Memory B cell (primary cell): Measurements from ENCODE around the gene TTLL9.

Experiments
- ATAC-seq: fragments of 150-1000 bp; cut with Tn5 transposase; 2 replicates; pipeline ENCODE4 v1.10.0; 2021; ENCODE audit warnings: low read depth, mild to moderate bottlenecking, moderate library complexity
- DNase-seq, 2 donors: peaks; one replicate each; pipeline ENCODE4 v3.0.0; 2022; ENCODE audit warnings: low spot score in 2 of 2
- H3K27ac Mint-ChIP-seq: one replicate; pipeline ENCODE4 v1.8.0; 2022; ENCODE audit warnings: mild to moderate bottlenecking, moderate library complexity, mixed read lengths
- H3K27me3 Mint-ChIP-seq: one replicate; pipeline ENCODE4 v1.8.0; 2022; ENCODE audit warnings: mixed read lengths
- H3K36me3 Mint-ChIP-seq: one replicate; pipeline ENCODE4 v1.8.0; 2022; ENCODE audit warnings: mild to moderate bottlenecking, mixed read lengths
- H3K4me1 Mint-ChIP-seq: one replicate; pipeline ENCODE4 v1.8.0; 2022; ENCODE audit warnings: mixed read lengths
- H3K4me3 Mint-ChIP-seq: one replicate; pipeline ENCODE4 v1.8.0; 2022; ENCODE audit warnings: mild to moderate bottlenecking, moderate library complexity, mixed read lengths
- H3K9me3 Mint-ChIP-seq: one replicate; pipeline ENCODE4 v1.8.0; 2022; ENCODE audit warnings: mixed read lengths

TTLL9 gene

GRCh38 chr20:31872406-31872805 lies 2.0 kb downstream of the TTLL9 start:
- peaks cover 31% of the 10 kb centered on the region for H3K4me1 Mint-ChIP-seq
- ATAC-seq (no peak), DNase-seq (no peak)
- H3K36me3 Mint-ChIP-seq: peaks cover 4% of the 10 kb centered on the region
- H3K27me3 Mint-ChIP-seq: peaks cover 21% of the 10 kb centered on the region
- H3K27ac Mint-ChIP-seq: no peak overlapping the region
- no peaks in the 10 kb centered on the region for H3K9me3 Mint-ChIP-seq
- no peak overlapping the region for H3K4me3 Mint-ChIP-seq

DNA sequence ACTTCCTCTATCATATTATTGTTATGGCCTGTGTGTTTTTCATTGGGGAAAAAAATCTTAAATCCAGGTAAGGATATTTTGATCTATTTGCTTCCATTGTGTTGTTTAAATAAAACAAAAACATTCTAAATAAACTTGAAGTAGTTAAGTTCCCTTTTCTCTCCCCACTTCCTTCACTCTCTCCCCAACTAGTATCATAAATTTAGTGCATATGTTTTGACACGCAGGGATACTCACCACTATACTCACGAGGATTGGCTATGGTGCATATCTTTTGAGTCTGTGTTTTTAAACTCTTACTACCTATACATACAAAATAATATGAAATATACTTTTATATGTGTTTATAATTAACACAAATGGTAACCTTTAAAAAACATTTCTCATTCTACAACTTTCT lies 5.2 kb downstream of the TTLL9 start:
- Mint-ChIP-seq H3K27ac (no peak overlapping the region), H3K27me3 (peaks cover 6% of the 10 kb centered on the region), H3K4me3 (no peak overlapping the region), H3K4me1 (peaks cover 14% of the 10 kb centered on the region), H3K36me3 (no peaks in the 10 kb centered on the region), H3K9me3 (no peaks in the 10 kb centered on the region)
- DNase-seq (no peak), ATAC-seq (no peak)

DNA sequence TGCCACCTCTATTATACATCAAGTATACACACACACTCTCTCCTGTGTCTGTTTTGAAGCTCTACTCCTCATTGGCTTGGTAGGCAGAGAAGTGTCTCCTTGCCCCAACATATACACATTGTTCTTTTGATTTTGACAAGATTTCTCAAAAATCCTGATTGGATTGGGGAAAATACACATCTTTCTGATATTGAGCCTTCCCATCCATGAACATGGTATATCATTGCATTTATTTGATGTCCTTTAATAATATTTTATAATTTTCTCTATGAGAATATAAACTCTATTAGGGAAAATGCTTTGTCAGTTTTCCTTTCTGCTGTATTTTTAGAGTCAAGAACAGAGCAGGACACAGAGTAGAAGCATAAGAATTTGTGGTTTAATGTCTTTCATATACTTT lies 7.2 kb downstream of the TTLL9 start:
- ATAC-seq (no peak), DNase-seq (no peak)
- H3K27me3 Mint-ChIP-seq: peaks cover under 1% of the 10 kb centered on the region

DNA sequence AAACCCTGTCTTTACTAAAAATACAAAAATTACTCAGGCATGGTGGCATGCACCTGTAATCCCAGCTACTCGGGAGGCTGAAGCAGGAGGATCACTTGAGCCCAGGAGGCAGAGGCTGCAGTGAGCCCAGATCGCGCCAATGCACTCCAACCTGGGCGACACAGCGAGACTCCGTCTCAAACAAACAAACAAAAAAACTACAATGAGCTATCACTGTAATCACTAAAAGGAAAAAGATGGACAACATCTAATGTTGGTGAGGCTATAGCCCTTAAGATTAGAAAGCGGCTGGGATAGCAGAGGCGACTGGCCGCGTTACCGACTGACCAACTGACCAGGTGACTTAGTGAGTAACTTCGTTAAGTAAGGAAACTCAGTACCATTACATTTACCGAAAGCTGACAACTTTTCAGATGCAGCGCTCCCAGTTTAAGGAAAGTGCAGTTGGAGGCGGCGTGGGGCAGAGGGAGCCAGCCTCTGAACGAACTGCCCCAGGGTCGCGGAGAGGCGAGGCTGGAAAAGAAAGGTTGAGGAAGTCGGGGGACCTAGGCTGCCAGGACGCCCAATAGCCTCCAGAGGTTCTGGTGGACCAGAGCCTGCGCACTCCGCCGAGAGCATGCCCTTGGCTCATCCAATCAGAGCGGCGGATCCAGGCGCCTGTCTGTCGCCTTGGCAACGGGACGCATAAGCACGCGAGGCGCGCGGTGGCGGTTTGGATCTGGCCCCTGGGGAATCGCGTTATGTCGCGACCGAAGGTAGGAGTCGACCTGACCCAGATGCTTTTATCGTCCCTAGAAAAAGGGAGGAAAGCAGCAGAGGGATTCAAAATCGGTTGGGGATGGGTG lies 8.9 kb downstream of the TTLL9 start:
- peak; percentile 90 for ATAC-seq
- Mint-ChIP-seq H3K36me3 (no peaks in the 10 kb centered on the region), H3K27me3 (no peaks in the 10 kb centered on the region), H3K9me3 (no peaks in the 10 kb centered on the region), H3K4me1 (peaks cover 6% of the 10 kb centered on the region), H3K4me3 (peak overlapping the region; percentile 90), H3K27ac (peak overlapping the region; percentile 85)
- DNase-seq: peak; percentile 75 to 77

More for the DNA sequence above, 7.2 kb downstream of the TTLL9 start:
- Mint-ChIP-seq H3K27ac (no peak overlapping the region), H3K4me3 (no peak overlapping the region), H3K9me3 (no peaks in the 10 kb centered on the region), H3K36me3 (no peaks in the 10 kb centered on the region), H3K4me1 (peaks cover 6% of the 10 kb centered on the region)

GRCh38 chr20:31881945-31882344 lies 11.5 kb downstream of the TTLL9 start:
- DNase-seq: no peak
- Mint-ChIP-seq H3K4me1 (peaks cover 2% of the 10 kb centered on the region), H3K36me3 (no peaks in the 10 kb centered on the region), H3K4me3 (no peak overlapping the region), H3K9me3 (no peaks in the 10 kb centered on the region), H3K27ac (no peak overlapping the region), H3K27me3 (peaks cover 2% of the 10 kb centered on the region)
- ATAC-seq: no peak

DNA sequence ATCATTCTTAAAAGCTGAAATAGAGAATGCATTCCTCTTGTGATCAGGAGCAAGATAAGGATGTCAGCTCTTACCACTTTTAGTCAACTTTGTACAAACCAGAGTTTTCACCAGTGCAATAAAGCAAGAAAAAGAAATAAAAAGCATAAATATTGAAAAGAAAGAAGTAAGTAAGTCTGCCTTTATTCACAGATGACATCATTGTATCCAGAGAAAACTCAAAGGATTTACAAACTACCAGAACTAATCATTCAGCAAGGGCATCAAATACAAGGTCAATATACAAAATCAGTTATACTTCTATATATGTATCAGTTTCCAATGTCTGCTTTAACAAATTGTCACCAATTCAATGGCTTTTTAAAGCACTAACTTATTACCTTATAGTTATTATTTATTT lies 13.4 kb downstream of the TTLL9 start:
- no peak overlapping the region for H3K4me3 Mint-ChIP-seq
- DNase-seq (no peak), ATAC-seq (no peak)
- H3K27me3 Mint-ChIP-seq: peaks cover 2% of the 10 kb centered on the region
- no peaks in the 10 kb centered on the region for H3K9me3 Mint-ChIP-seq
- no peak overlapping the region for H3K27ac Mint-ChIP-seq
- no peaks in the 10 kb centered on the region for H3K36me3 Mint-ChIP-seq
- H3K4me1 Mint-ChIP-seq: peaks cover 2% of the 10 kb centered on the region

- Mint-ChIP-seq H3K4me3 (no peak overlapping the region), H3K4me1 (peaks cover 12% of the 10 kb centered on the region), H3K9me3 (peaks cover 3% of the 10 kb centered on the region), H3K36me3 (peaks cover 2% of the 10 kb centered on the region), H3K27me3 (peaks cover 3% of the 10 kb centered on the region), H3K27ac (no peak overlapping the region)
- DNase-seq (no peak), ATAC-seq (no peak)
Measured at GRCh38 chr20:31890646-31891045, 20.2 kb downstream of the TTLL9 start.

GRCh38 chr20:31894980-31895675 lies 24.7 kb downstream of the TTLL9 start:
- Mint-ChIP-seq H3K36me3 (peaks cover under 1% of the 10 kb centered on the region), H3K27ac (peak overlapping the region; percentile 84), H3K4me1 (peaks cover 8% of the 10 kb centered on the region), H3K4me3 (no peak overlapping the region), H3K27me3 (peaks cover under 1% of the 10 kb centered on the region), H3K9me3 (peaks cover under 1% of the 10 kb centered on the region)
- ATAC-seq (peak; percentile 100), DNase-seq (peak; percentile 56 to 66)

DNA sequence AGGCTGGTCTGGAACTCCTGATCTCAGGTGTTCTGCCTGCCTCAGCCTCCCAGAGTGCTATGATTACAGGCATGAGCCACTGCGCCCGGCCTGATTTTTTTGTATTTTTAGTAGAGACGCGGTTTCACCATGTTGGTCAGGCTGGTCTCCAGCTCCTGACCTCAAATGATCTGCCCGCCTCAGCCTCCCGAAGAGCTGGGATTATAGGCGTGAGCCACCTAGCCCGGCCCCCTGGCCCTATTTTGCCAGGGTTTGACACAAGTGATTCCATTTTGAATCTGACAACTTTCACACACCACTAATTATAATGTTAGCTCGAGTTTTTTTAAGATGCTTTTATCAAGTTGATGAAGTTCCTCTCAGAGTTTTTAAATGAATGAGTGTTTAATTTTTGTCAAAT lies 25.6 kb downstream of the TTLL9 start:
- no peak overlapping the region for H3K4me3 Mint-ChIP-seq
- DNase-seq: no peak
- ATAC-seq: no peak
- H3K27me3 Mint-ChIP-seq: no peaks in the 10 kb centered on the region
- no peaks in the 10 kb centered on the region for H3K36me3 Mint-ChIP-seq
- peaks cover 5% of the 10 kb centered on the region for H3K4me1 Mint-ChIP-seq
- peak overlapping the region; percentile 78 for H3K27ac Mint-ChIP-seq
- no peaks in the 10 kb centered on the region for H3K9me3 Mint-ChIP-seq

DNA sequence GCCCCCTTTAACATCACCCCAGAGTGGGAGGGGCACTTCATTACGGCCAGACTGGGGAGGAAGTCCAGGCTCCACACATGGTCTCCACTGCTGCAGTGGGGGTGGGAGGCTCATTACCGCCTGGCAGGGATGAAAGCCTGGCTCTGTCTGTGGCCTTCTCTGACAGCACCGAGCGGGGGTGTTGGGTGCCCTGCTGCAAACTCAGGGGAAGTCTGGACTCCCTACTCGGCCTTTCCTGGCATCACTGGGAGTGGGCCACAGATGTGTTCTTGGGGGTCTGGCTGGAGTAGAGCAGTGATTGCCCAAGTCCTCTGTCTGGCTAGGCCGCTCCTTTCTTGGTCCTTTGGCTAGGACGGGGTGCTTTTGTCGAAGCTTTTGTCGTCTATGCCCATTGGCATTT lies 27.1 kb downstream of the TTLL9 start:
- Mint-ChIP-seq H3K4me1 (peaks cover 5% of the 10 kb centered on the region), H3K9me3 (no peaks in the 10 kb centered on the region), H3K36me3 (no peaks in the 10 kb centered on the region), H3K27me3 (no peaks in the 10 kb centered on the region), H3K27ac (peak overlapping the region; percentile 78), H3K4me3 (no peak overlapping the region)
- ATAC-seq (no peak), DNase-seq (no peak)

DNA sequence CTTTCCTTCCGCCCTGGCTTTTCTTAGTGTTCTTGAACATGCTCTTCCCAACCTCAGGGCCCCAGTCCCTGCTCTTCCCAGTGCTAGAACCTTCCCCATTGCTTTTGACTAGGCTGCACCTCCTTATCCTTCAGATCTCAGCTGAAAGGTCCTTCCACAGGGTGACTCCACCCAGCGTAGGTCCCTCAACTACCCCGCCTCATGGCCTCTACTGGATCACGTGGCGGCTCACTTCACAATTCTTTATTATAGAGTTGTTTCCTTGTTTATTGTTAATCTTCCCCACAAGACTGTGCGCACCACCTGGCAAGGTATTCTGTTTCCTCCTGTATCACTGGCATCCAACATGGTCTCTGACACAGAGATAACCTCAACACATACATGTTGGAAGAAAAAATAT lies 31.2 kb downstream of the TTLL9 start:
- no peak overlapping the region for H3K4me3 Mint-ChIP-seq
- DNase-seq (no peak), ATAC-seq (no peak)
- H3K36me3 Mint-ChIP-seq: no peaks in the 10 kb centered on the region
- H3K4me1 Mint-ChIP-seq: no peaks in the 10 kb centered on the region
- H3K27me3 Mint-ChIP-seq: no peaks in the 10 kb centered on the region
- no peak overlapping the region for H3K27ac Mint-ChIP-seq
- no peaks in the 10 kb centered on the region for H3K9me3 Mint-ChIP-seq

GRCh38 chr20:31903627-31904386 lies 33.4 kb downstream of the TTLL9 start:
- Mint-ChIP-seq H3K27ac (no peak overlapping the region), H3K9me3 (no peaks in the 10 kb centered on the region), H3K27me3 (no peaks in the 10 kb centered on the region), H3K4me1 (no peaks in the 10 kb centered on the region), H3K4me3 (no peak overlapping the region), H3K36me3 (no peaks in the 10 kb centered on the region)
- DNase-seq (no peak), ATAC-seq (no peak)

DNA sequence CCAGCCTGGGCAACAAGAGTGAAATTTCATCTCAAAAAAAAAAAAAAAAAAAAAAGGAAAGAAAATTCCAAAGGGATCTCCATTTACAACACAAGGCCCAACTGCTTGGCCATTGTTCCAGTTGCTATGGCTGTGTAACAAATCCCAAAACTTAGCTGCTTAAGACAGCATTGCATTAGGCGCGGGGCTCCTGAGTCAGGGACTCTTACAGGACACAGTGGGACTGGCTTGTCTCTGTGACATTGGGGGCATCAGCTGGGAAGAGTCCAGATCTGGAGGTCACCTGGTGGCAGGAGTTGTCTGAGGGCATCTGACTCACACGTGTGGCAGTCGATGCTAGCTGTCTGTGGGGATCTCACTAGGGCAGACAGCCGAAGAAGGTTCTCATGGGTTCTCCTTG lies 35.6 kb downstream of the TTLL9 start:
- Mint-ChIP-seq H3K27me3 (no peaks in the 10 kb centered on the region), H3K4me3 (no peak overlapping the region), H3K36me3 (no peaks in the 10 kb centered on the region), H3K27ac (no peak overlapping the region), H3K9me3 (no peaks in the 10 kb centered on the region), H3K4me1 (no peaks in the 10 kb centered on the region)
- ATAC-seq (no peak), DNase-seq (no peak)

GRCh38 chr20:31907046-31907445 lies 36.6 kb downstream of the TTLL9 start:
- Mint-ChIP-seq H3K27ac (no peak overlapping the region), H3K4me3 (no peak overlapping the region), H3K36me3 (no peaks in the 10 kb centered on the region), H3K9me3 (no peaks in the 10 kb centered on the region), H3K4me1 (no peaks in the 10 kb centered on the region), H3K27me3 (no peaks in the 10 kb centered on the region)
- DNase-seq: no peak
- no peak for ATAC-seq
